Adrenal gland (tissue), 5 donors: ENCODE data around the gene ATXN10.

Source experiments
- CTCF ChIP-seq, 6 experiments: fragments of 450-650 bp in 4 of 6; fragments of 200-600 bp in 2 of 6; sonication (generic) in 1 of 6; IDR thresholded peaks; 1 replicate in 5 of 6; 2 replicates in 1 of 6; pipeline versions ENCODE4 v1.5.1 to v1.8.0; 2016 to 2021; ENCODE audit warnings: antibody characterized with exemption in 6 of 6, mild to moderate bottlenecking in 2 of 6, moderate library complexity in 1 of 6
- POLR2A ChIP-seq, 2 donors: fragments of 450-650 bp; IDR thresholded peaks; one replicate each; pipeline ENCODE4 v1.6.1; 2017; ENCODE audit warnings: antibody characterized with exemption in 2 of 2, mild to moderate bottlenecking in 2 of 2, moderate library complexity in 1 of 2
- donor health status: DM: no; HTN: no; CAD: no.

DNA sequence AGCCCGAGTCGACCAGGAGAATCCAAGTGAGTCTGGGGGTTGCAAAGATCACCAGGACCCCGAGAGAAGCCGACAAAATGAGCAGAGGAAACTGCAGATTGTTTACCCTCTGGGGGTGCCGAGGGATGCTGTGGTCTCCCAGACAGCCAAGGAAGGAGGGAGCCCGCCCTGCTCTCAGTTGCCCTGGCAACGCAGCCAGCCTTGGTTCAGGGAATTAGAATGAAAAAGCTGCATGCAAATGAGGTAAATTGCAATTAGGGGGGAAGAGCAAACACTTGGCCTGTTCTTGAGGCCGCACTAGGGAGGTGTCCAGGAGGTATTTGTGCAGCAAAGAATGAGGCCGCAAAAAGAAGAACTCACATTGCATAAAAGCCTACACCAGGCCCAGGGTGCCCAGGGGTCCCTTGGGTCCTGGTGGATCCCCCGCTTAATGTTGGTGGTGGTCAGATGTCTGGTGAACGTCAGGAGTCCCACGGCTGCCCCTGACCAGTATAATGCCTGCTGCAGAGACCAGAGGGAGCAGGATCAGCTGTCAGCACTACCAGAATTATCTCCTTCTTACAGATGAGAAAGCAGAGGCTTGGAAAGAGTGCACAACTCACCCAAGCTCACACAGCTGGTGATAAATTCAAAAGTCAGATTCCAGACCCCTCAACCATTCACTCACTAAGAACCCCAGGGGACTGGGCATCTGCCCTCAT is 40.3 kb upstream of the ATXN10 start:
- TF ChIP-seq CTCF (IDR thresholded peaks at IDR 0.05) (no peak), POLR2A (IDR thresholded peaks at IDR 0.05) (no peak)
